Measurements from ENCODE around the gene UQCC2.

UQCC2 gene

GRCh38 chr6:33671744-33672072 is 39.8 kb downstream of the UQCC2 start:
- no peak for FAIRE-seq

- FAIRE-seq: no peak
These were observed 40.3 kb downstream of the UQCC2 start for GRCh38 chr6:33670971-33671743.

DNA sequence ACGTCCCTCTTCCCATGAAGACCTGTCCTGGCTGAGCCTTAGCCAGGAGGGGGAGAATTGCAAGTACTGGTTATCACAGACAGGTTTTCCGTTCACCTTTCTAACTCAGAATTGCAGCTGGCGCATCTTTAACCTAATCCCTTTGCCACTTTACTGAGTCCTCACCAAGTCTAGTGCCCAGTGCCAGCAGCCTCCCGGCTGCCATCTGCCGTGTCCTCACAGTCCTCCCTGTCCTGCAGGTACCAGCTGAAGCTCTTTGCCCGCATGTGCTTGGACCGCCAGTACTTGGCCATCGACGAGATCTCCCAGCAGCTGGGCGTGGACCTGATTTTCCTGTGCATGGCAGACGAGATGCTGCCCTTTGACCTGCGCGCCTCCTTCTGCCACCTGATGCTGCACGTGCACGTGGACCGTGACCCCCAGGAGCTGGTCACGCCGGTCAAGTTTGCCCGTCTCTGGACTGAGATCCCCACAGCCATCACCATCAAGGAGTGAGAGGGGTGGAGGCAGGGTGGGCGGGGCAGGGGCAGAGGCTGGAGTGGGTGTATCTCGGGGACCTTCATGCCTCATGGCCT is 41.3 kb downstream of the UQCC2 start:
- no peak for FAIRE-seq

DNA sequence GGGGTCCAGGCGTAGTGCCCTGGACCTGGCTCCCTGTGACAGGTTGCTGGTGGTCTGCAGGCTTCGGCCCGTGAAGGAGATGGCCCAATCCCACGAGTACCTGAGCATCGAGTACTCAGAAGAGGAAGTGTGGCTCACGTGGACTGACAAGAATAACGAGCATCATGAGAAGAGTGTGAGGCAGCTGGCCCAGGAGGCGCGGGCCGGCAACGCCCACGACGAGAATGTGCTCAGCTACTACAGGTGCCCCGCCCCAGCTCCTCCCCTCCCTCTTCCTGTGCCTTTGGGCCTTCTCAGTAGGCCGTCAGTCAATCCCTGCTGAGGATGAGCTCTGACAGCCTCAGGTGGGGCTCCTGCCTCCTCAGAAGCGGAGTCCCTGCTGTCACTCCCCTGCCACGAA is 42.6 kb downstream of the UQCC2 start:
- FAIRE-seq: no peak

DNA sequence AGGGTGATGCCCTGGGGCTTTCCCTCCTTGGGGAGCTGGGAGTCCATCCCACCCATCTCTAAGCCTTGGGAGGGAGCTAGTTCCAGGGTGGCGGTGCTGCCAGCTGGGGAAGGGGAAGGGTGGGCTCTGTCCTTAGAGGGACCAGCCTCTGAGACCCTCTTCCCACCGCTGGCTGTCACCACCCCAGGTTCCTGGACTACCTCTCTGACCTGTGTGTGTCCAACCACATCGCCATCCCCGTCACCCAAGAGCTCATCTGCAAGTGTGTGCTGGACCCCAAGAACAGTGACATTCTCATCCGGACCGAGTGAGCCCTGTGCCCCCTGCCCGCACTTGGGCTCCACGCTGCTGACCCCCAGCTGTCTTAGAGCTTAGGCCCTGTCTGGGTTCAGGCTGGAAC is 43.2 kb downstream of the UQCC2 start:
- FAIRE-seq: no peak

GRCh38 chr6:33667776-33668175 is 43.7 kb downstream of the UQCC2 start:
- no peak for FAIRE-seq

- FAIRE-seq: no peak
These were observed 44.4 kb downstream of the UQCC2 start for GRCh38 chr6:33667072-33667471.

GRCh38 chr6:33665957-33666356 is 45.5 kb downstream of the UQCC2 start:
- FAIRE-seq: no peak

GRCh38 chr6:33664506-33665057 is 46.9 kb downstream of the UQCC2 start:
- no peak for FAIRE-seq

DNA sequence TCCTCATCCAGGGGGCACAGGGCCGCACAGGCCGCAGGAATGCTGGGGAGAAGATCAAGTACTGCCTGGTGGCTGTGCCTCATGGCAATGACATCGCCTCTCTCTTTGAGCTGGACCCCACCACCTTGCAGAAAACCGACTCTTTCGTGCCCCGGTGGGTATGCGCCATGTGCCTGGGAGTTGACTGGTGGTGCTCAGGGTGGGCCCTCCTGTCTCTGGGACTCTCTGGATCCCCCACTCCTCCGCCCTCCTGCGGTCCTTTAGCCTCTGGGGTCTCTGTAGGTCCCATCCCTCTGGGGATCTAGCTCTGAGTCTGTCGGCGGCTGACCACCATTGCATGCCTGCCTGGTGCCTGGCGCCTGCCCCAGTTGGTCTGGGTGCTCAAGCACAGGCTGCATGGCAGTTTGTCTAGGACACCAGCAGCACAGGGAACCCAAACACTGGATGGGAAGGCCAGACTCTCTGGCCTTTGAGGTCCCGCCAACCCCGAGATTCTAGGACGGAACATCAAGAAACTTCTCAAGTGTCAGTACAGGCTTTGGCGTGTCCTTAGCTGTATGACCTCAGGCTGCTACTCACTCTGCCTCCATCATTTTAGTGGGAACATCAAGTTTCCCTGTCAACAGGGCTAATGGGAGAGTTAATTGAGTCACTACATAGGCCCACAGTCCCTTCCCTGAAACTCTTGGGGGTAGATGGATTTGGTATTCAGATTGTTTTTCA is 47.6 kb downstream of the UQCC2 start:
- FAIRE-seq: no peak

DNA sequence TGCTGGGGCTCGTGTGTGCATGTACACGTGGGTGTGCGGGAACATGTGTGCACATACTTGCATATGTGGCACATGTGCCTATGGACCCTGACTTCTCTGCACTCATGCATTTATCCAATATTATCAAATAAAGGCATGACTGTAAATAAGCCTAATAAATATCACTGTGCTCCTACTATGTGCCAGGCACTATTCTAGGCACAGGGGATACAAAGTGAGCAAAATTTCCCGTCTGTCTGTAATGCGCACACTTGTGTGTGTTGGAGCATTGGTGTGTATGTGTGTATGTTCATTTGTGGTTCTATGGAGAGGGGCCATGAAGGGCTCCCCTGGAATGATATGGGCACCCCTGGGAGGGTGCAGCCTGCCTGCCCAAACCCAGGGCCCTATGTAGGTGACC is 48.5 kb downstream of the UQCC2 start:
- no peak for FAIRE-seq

DNA sequence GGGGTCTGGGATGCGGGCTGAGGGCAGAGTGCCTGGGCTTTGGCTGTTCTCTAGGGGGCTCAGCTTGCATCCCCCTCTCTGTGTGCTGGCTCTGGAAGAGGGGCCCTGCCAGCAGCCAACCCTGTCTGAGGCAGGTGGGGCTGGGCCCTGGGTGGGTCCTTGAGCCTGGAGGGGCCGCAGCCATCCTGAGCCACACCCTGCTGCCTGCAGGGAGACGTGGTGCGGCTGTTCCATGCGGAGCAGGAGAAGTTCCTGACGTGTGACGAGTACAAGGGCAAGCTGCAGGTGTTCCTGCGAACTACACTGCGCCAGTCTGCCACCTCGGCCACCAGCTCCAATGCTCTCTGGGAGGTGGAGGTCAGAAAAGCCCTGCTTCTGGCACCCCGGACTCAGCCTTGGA is 49.2 kb downstream of the UQCC2 start:
- FAIRE-seq: no peak

DNA sequence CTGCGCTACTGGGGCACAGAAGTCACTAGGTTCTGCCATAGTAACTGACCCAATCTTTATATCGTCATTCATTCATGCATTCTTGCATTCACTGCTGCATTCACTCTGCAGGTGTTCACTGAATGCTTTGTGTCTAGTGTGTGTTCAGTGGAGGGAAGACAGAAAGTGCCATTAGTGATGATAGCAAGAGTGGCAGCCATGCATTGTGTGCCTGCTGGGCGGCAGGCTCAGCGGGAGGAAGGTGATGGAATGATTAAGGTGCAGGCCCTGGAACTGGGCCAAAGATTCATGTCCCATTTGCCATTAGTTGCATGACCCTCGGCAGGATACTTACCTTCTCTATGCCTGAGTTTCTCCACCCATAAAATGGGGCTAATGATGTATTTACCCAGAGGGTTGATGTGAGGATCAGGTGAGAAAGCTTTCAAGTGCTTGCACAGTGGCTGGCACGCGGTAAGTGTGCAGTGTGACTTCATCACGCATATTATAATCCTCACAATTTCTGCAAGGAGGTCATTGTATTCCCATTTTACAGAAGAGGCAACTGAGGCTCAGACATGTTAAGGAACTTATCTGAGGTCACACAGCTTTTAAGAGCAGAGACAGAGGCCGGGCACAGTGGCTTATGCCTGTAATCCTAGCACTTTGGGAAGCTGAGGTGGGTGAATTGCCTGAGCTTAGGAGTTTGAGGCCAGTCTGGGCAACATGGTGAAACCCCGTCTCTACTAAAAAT is 50.2 kb downstream of the UQCC2 start:
- FAIRE-seq: no peak

GRCh38 chr6:33659986-33660385 is 51.5 kb downstream of the UQCC2 start:
- no peak for FAIRE-seq

DNA sequence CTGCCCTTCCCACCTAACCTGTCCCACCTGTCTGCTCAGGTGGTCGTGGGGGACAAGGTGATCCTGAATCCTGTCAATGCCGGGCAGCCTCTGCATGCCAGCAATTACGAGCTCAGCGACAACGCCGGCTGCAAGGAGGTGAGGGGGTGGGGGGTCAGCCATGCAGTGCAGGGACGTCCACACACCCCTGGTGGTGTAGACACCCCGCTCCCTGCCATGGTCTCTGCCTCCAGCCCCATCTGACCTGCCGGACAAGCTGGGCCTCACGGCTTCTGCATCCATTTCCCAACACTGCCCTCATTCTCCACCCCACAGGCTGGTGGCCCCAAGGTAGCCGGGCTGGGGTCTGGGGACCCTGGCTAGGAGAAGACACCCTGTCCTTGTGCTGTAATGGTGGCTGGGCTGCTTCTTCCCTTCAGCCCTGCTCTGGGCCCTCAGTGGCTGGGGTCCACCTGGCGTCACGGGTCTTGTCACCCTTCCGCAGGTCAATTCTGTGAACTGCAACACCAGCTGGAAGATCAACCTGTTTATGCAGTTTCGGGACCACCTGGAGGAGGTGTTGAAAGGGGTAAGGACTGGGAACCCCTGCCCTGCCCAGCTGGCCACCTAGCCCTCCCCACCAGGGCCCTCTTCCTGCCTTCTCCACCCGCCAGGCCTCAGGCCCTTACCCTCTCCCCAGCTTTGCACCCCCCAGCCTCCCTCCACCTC is 52.4 kb downstream of the UQCC2 start:
- FAIRE-seq: no peak

DNA sequence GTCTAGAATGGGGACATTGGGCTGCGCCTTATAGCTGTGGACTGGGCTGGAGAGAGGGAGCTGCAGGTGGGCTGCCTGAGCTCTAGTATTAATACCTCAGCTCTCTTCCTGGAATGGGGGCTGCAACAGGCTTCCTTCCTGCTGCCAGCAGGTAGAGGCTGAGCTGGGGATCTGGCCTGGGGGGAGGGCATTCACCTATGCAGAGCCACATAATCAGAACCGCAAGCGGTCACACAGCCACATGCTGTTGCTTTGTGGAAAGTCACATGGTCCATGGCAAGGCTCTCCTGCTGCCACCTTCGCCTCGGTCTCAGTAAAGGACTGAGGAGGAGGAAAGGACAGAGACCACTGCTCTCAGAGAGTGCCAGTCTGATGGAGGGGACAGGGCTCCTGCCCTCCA is 54.7 kb downstream of the UQCC2 start:
- no peak for FAIRE-seq

GRCh38 chr6:33654831-33655554 is 56.5 kb downstream of the UQCC2 start:
- FAIRE-seq: no peak

- no peak for FAIRE-seq
These were observed 59.5 kb downstream of the UQCC2 start for GRCh38 chr6:33652002-33652401.

DNA sequence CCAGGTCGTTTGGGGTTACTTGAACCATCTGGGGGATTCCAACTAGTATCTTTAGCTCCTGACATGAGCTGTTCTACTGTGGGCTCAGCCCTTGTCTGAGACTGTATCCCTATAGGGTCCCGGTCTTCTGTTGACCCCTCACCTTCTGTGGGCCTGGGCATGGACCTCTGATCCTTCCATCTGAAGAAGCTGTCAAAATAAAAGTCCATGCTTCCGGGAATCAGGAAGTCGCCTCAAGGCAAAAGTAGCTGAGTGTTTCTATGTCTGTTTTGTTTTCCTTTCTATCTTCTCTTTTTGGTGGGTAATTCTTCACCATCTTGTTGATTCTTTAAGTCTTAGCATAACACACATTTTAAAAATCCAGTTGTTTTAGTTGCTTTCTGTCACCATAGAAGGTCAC is 60.1 kb downstream of the UQCC2 start:
- no peak for FAIRE-seq

Data from endometrium (tissue), 2 donors.